GM12874 (cell line): ENCODE measurements around the gene ZNF268.

Source experiments
- TF ChIP-seq, protein P1 (sequence below): IDR thresholded peaks from 2 replicates; pipeline ENCODE4 v1.5.1; 2011; ENCODE audit warnings: low read depth, mild to moderate bottlenecking, control low read depth, low read length, moderate library complexity; ENCODE audit not compliant: insufficient read depth

The ZNF268 gene

DNA sequence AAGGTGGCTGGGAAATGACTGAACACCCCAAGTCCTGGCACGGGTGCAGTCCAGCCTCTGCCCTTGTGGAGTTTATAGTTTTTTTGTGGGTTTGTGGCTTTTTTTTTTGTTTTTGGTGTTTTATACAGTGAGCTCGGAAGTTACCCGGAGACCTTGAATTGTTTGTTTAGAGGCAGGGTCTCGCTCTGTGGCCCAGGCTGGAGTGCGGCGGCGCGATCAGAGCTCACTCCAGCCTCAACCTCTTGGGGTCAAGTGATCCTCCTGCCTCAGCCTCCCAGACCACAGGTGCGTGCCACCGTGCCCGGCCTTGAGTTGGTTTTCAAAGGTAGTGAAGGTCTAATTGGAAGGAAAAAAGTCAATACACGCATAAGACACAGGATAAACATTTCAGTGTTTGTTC lies 55.3 kb downstream of the ZNF268 start:
- TF ChIP-seq, protein P1, sequence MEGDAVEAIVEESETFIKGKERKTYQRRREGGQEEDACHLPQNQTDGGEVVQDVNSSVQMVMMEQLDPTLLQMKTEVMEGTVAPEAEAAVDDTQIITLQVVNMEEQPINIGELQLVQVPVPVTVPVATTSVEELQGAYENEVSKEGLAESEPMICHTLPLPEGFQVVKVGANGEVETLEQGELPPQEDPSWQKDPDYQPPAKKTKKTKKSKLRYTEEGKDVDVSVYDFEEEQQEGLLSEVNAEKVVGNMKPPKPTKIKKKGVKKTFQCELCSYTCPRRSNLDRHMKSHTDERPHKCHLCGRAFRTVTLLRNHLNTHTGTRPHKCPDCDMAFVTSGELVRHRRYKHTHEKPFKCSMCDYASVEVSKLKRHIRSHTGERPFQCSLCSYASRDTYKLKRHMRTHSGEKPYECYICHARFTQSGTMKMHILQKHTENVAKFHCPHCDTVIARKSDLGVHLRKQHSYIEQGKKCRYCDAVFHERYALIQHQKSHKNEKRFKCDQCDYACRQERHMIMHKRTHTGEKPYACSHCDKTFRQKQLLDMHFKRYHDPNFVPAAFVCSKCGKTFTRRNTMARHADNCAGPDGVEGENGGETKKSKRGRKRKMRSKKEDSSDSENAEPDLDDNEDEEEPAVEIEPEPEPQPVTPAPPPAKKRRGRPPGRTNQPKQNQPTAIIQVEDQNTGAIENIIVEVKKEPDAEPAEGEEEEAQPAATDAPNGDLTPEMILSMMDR = no peak

DNA sequence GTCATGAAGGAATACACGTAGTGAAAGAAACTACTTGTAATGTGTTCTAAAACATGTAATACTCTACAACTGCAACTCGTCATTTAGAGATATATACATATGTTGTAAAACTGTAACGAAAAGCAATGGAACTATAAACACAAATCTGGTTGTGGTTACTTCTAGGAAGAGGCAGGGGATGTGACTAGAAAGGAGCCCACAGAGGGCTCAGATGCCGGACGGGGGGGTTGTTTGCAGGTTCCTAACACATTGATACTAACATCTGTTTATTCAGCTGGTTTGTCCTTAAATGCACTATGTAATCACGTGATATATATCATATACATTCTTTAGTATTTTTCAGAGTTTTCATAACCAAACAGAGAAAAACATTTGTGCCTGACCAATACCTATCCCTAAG lies 70.4 kb downstream of the ZNF268 start:
- TF ChIP-seq, protein P1 = no peak

DNA sequence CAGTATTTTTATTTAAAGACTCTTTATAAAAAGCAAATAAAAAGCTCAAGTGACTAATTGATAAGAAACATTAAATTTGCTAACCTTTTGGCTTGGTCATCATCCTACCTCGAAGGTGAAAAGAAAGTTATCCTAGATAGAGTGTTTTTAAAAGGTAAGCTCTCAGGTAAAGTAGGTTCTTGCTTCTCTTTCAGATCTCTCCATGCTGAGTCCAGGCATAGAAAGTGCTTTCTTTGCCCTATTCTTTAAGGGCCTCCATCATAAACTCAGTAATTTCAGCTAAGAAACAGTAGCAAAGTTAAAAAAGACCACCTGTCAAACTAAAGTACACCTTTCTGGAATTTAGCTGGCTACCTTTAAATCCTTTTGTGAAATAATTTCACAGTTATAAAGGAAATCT lies 75.0 kb downstream of the ZNF268 start:
- TF ChIP-seq, protein P1 = no peak

DNA sequence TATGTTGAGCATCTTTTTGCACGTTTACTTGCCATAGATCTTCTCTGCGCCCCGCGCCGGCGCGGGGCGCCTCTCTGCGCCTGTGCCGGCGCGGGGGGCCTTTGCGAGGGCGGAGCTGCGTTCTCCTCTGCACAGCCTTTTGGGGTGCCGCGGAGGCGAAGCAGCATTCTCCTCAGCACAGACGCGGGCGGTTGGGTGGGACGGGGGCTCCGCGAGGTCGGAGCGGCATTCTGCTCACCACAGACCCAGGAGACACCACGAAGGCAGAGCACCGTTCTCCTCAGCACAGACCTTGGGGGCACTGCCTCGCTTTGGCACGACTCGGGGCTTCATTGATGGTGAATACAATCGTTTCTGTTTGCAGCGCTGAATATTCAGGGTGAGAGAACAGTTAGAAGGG lies 82.9 kb downstream of the ZNF268 start:
- TF ChIP-seq, protein P1 = no peak
